SH-SY5Y (cell line): ENCODE results near the gene UST.

ENCODE experiments used
- GATA2 ChIP-seq: IDR thresholded peaks from 2 replicates; pipeline ENCODE4 v1.6.1; 2011; ENCODE audit warnings: mild to moderate bottlenecking, low read depth, low read length
- GATA3 ChIP-seq: IDR thresholded peaks from 2 replicates; pipeline ENCODE4 v1.6.1; 2011; ENCODE audit warnings: low read depth, mild to moderate bottlenecking, low read length, moderate library complexity

DNA sequence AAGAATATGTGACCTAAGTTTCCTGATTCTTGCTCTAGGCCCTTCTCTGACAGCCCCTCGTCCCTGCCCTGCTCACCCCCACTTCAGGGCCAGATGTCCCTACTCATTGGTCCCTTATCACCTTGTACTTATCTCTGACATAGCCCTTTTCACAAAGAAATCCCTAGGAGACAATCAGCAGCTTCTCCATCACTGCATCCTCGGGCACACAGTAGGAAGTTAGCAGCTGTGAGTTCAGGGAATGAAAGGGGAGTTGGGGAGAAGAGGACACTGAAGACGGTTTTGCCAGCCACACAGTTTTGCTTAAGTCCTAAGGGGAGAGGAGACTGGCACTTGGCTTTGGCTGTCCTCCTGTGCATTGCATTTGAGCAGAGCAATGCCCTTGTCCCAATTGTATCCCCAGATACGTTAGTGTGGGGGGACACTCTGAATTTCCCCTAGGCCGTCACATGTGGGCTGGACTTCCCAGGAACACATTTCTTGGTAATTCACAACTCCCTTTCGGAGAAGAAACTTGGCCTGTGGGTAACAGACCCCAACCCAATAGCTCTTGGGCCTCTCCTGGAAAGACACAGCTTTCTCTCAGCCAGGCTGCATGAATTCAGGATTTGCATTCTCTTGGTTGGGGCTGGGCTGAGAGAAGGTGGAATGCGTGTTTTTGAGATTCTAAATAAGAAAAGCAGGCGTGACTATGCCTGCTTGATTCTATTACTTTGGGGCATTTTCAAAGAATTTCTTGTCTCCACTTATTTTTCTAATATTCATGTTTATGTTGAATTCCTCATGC is 177.6 kb downstream of the UST start:
- TF ChIP-seq GATA2 (no peak), GATA3 (no peak)
